ENCODE results near the gene AGBL4. TPM values are rescaled to one million over a fixed set of nuclear protein-coding genes. Genes with fewer than 3 reads are reported as not detected.

AGBL4 gene
- total and polyA plus RNA-seq, 8 donors, result 0.32 to 1.3 (median 0.87) TPM

DNA sequence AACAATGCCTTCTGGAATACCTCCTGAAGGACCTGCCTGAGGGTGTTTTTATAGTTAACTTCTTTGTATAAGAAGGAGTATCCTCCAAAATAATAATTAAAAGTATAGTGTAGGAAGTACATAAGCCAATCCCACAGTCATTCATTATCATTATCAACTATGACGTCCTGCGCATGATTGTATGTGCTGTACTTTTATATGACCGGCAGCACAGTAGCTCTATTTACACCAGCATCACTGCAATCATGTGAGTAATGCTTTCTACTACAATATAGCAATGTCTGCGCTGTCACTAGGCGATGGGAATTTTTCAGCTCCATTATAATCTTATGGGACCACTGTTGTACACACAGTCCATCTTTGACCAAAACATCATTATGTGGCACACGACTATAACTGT is 1319.0 kb downstream of the AGBL4 start:
- H3K4me3 ChIP-seq, result no peak overlapping the region
- no peak overlapping the region for H3K27ac ChIP-seq
- ATAC-seq (no peak), DNase-seq (no peak)
- no peaks in the 10 kb centered on the region for H3K27me3 ChIP-seq
- H3K4me1 ChIP-seq, result no peaks in the 10 kb centered on the region
- no peaks in the 10 kb centered on the region for H3K36me3 ChIP-seq
- H3K9me3 ChIP-seq, result no peaks in the 10 kb centered on the region
- no peak for TF ChIP-seq CTCF (IDR thresholded peaks at IDR 0.05)
- intact Hi-C loops (cut with DNase I), result no loop called here

GRCh38 chr1:48701445-48701844 is 1322.3 kb downstream of the AGBL4 start:
- no peaks in the 10 kb centered on the region for H3K36me3 ChIP-seq
- H3K4me1 ChIP-seq, result no peaks in the 10 kb centered on the region
- no peak for TF ChIP-seq CTCF (IDR thresholded peaks at IDR 0.05)
- no peak overlapping the region for H3K27ac ChIP-seq
- no peaks in the 10 kb centered on the region for H3K27me3 ChIP-seq
- ATAC-seq (no peak), DNase-seq (no peak)
- H3K9me3 ChIP-seq, result no peaks in the 10 kb centered on the region
- intact Hi-C loops (cut with DNase I), result no loop called here
- H3K4me3 ChIP-seq, result no peak overlapping the region

- ATAC-seq (peak; percentile 69), DNase-seq (peak in 3 of 4 donors; percentile 36 to 84 (median 39))
- intact Hi-C loops (cut with DNase I), result no loop called here
Measured at GRCh38 chr1:48697066-48697707, 1326.6 kb downstream of the AGBL4 start.

DNA sequence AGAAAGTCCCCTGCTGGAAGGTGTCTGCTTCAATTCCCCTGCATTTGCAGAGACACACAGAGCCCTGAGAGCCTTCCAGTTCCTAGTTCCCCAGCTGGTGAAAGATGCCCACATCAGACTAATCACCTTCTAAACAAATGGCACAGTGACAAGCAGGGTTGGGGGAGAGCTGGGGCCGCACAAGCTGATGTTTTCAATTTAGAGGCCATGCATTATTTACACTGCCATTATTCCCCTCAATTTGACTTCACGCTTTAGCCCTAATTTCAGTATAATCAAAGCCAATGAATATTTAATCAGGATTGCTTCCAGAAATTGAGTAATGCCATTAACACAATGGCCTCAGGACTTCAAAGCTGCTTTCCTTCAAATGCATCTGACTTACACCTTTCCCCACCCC is 1328.6 kb downstream of the AGBL4 start:
- DNase-seq (no peak), ATAC-seq (no peak)
- TF ChIP-seq CTCF (IDR thresholded peaks at IDR 0.05), result no peak
- Histone ChIP-seq H3K27me3 (no peaks in the 10 kb centered on the region), H3K27ac (no peak overlapping the region), H3K4me1 (no peaks in the 10 kb centered on the region), H3K9me3 (no peaks in the 10 kb centered on the region), H3K36me3 (no peaks in the 10 kb centered on the region), H3K4me3 (no peak overlapping the region)
- intact Hi-C loops (cut with DNase I), result no loop called here

More at GRCh38 chr1:48697066-48697707, 1326.6 kb downstream of the AGBL4 start:
- peak; percentile 86 to 90 for TF ChIP-seq CTCF (IDR thresholded peaks at IDR 0.05)
- Histone ChIP-seq H3K27me3 (no peaks in the 10 kb centered on the region), H3K9me3 (no peaks in the 10 kb centered on the region), H3K4me1 (no peaks in the 10 kb centered on the region), H3K4me3 (no peak overlapping the region), H3K27ac (no peak overlapping the region), H3K36me3 (no peaks in the 10 kb centered on the region)

- Histone ChIP-seq H3K27me3 (no peaks in the 10 kb centered on the region), H3K36me3 (no peaks in the 10 kb centered on the region), H3K27ac (no peak overlapping the region), H3K4me1 (no peaks in the 10 kb centered on the region), H3K4me3 (no peak overlapping the region), H3K9me3 (no peaks in the 10 kb centered on the region)
- intact Hi-C loops (cut with DNase I), result no loop called here
- ATAC-seq, result peak; percentile 89
- no peak for TF ChIP-seq CTCF (IDR thresholded peaks at IDR 0.05)
- DNase-seq, result no peak
Measured at GRCh38 chr1:48693674-48694320, 1330.0 kb downstream of the AGBL4 start.
